NCI-H748 (cell line): ENCODE measurements around the gene IFNGR1.
"Not testable (repeated sequence)": the region's sequence is repeated elsewhere in the genome, so short reads cannot be mapped to it uniquely, and the experiment has no call there.

Source experiments
- DNase-seq: peaks from one replicate; lab custom pipeline; 2025; ENCODE audit not compliant: unreplicated experiment; lab: John Stamatoyannopoulos, UW

IFNGR1 gene

GRCh38 chr6:137218917-137219663, at the start of gene IFNGR1:
Gene IFNGR1, minus strand, starts transcription at chr6:137219385. Its CDS starts 58 bp downstream, at chr6:137219327.
- peak; percentile 92 for DNase-seq

GRCh38 chr6:137268911-137269310, 49.7 kb upstream of the IFNGR1 start:
- DNase-seq = no peak

- no peak for DNase-seq
These were observed 47.1 kb upstream of the IFNGR1 start for GRCh38 chr6:137266309-137266586.

DNA sequence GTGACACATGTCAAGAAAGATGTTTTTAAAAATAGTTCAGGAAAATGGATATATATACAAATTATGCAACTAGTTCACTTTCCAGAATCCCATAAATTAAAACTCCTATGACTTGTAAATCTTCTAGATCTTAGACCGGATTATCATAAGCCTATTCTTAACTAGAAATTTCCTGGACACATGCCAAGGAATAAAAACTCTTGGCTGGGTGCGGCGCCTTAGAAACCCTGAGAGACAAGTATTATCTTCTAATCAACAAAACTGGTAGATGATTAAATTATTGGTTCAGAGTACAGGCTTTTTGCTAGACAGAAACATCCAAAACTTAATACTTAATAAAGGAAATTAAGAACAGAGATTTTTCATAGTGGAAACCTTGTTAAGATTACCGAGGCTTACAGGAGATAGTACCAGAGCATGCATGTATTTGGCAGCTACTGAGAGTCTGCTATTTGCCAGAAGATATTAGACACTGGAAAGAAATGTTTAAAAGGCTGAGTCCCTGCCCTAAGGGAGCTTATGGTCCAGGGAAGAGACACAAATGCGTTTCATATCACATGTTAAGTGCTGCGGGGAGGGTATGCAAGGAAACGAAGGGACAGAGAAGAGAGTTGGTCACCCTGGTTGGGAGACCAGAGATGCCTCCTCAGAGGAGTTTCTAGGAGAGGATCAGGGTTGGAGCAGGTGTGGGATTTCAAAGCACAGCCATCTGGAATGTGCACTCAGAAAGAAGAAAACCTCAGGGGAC, 46.5 kb upstream of the IFNGR1 start:
- DNase-seq = no peak

GRCh38 chr6:137264311-137265075, 45.3 kb upstream of the IFNGR1 start:
- DNase-seq = no peak

DNA sequence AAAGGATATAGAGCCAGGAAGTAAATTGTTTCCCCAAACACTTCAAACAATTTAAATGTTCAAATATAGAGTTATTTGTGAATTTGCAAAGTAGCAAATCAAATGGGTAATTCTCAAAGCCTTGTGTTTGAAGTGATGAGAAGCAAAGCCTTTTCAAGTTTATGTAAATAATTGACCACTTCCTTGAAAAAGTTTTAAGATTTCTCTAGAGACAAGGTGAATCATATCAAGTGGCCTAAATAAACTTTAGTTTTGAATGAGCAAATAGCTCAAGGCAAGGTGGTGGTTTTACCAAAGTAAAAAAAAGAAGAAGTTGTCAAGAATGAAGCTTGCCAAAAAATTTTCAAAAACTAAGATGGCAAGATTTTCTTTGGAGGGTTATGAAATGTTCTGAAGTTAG, 42.6 kb upstream of the IFNGR1 start:
- no peak for DNase-seq

- DNase-seq = no peak
These were observed 42.2 kb upstream of the IFNGR1 start for GRCh38 chr6:137261361-137261760.

- no peak for DNase-seq
These were observed 41.0 kb upstream of the IFNGR1 start for GRCh38 chr6:137260217-137260616.

- DNase-seq = no peak
These were observed 40.2 kb upstream of the IFNGR1 start for GRCh38 chr6:137259349-137259748.

- DNase-seq = no peak
These were observed 39.0 kb upstream of the IFNGR1 start for GRCh38 chr6:137258170-137258569.

GRCh38 chr6:137256350-137257103, 37.3 kb upstream of the IFNGR1 start:
- DNase-seq = no peak

- no peak for DNase-seq
These were observed 35.8 kb upstream of the IFNGR1 start for GRCh38 chr6:137254966-137255365.

- DNase-seq = not testable (repeated sequence)
These were observed 35.2 kb upstream of the IFNGR1 start for GRCh38 chr6:137254430-137254829.

DNA sequence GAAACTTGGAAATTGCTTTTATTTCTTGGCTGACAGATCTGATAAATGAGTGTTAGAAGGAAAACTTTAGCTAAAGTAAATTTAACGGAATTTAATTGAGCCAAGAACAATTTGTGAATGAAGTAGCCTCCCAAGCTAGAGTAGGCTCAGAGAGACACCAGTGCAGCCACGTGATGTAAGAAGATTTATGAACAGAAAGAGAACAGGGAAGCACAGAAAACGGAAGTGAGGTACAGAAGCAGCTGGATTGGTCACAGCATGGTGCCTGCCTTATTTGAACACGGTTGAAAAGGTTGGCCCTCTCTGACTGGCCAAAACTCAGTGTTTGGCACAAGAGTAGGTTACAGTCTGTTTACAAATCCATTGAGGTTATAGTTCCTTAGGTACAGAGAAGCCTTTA, 29.5 kb upstream of the IFNGR1 start:
- peak; percentile 24 for DNase-seq

DNA sequence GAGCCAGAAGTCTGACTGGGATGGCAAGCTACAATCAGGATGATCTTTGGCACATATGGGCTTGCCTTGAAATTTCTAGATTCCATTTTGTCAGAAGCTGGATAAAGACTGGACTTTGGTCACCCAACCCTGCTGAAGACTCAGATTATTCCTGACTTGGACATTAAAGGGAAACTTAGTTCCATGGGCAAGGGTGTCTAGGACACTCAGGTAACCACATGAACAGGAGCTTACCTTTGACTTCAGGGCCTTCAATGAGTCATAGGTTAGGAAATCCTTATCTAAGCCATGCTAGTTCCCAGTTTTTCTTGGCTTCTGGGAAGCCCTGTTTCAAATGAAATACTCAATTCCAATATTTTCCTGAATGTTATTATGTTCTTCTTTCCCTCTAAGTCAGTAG, 28.5 kb upstream of the IFNGR1 start:
- DNase-seq = no peak

GRCh38 chr6:137246791-137247202, 27.6 kb upstream of the IFNGR1 start:
- no peak for DNase-seq

DNA sequence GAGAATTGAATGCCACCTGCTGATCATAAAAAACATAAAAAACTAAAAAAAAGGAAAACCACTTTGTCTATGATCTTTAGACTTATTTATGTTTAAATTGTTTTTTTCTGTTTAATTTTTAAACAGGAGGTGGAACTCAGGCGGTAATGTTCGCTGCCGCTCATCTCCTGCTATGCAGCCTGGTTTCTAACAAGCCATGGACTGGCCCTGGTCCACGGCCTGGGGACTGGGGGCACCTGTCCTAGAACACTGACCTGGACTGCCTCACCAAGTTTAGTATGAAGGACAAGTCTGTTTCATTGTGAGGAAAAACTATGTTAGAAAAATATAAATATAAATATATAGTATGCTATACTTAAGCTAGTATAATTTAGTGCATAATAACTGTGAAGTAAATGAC, 27.0 kb upstream of the IFNGR1 start:
- DNase-seq = no peak

DNA sequence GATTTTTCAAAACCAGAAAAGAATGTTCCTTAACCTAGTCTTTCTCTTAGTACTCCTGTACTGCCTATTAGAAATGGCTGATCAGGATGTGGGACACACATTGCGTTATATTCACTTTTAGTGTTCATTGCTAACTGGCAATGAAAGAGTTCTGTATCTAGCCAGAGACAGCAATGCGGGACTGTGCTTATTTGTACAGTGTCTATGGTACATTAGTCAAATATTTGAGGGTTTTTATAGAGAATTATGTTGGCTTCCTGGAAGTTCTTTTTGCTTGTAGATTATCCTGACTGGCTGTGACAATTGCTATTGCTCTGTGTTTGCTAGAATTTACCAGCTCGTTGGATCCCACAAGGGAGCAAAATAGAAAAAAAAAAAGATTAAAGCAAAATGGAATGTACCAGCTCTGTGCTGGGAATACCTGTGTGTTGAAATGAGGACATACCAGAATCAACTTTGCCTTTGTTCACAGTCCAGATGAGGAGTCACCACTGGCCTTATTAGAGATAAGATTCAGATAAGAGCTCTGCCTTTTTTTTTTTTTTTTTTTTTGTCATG, 22.4 kb upstream of the IFNGR1 start:
- DNase-seq = no peak

GRCh38 chr6:137240168-137240567, 21.0 kb upstream of the IFNGR1 start:
- DNase-seq = no peak

- DNase-seq = no peak
These were observed 18.4 kb upstream of the IFNGR1 start for GRCh38 chr6:137237413-137238170.
